Activated CD4-positive, alpha-beta T cell treated with anti-CD3 and anti-CD28 coated beads, Interleukin-2, Interleukin-4, amounts not matched to agents 100 ng/mL and 50 ng/mL, durations not matched to agents 16 hours and 8 hours (primary cell): ENCODE results near the gene SLC38A7.

Experiments
- DNase-seq: peaks from one replicate; pipeline ENCODE4 v3.0.0-alpha.2; 2020; ENCODE audit warnings: low spot score

The SLC38A7 gene

GRCh38 chr16:58635502-58635901 is 49.1 kb downstream of the SLC38A7 start:
- DNase-seq = no peak

GRCh38 chr16:58634265-58634802 is 50.2 kb downstream of the SLC38A7 start:
- DNase-seq = no peak

- DNase-seq = peak; percentile 99
Observed at GRCh38 chr16:58629733-58630640, 54.6 kb downstream of the SLC38A7 start, which contains the start of gene CNOT1. Gene CNOT1 (minus strand): TSS chr16:58629826. CDS start chr16:58599337, 30,489 bp downstream.

GRCh38 chr16:58628845-58629732 is 55.5 kb downstream of the SLC38A7 start:
- DNase-seq = peak; percentile 48

GRCh38 chr16:58624209-58624608 is 60.4 kb downstream of the SLC38A7 start:
- DNase-seq = no peak

GRCh38 chr16:58620396-58620795 is 64.2 kb downstream of the SLC38A7 start:
- no peak for DNase-seq

GRCh38 chr16:58615280-58615679 is 69.3 kb downstream of the SLC38A7 start:
- DNase-seq = peak; percentile 44
